RPMI7951 (cell line): ENCODE measurements around the gene LRRC75B. TPM values are rescaled to one million over a fixed set of nuclear protein-coding genes. Genes with fewer than 3 reads are reported as not detected.
A peak's percentile ranks its signal among the peaks of the same experiment; 100 is the strongest.
"Not testable (repeated sequence)": the region's sequence is repeated elsewhere in the genome, so short reads cannot be mapped to it uniquely, and the experiment has no call there.

Source experiments
- DNase-seq: peaks from one replicate; pipeline ENCODE4 v3.0.0-alpha.2; 2012; ENCODE audit warnings: low read depth
- total RNA-seq: library from RNA; depleted of rRNA; stranded (reverse); fragments of >200 nt; shearing (Covaris generic); gene quantifications from 2 replicates; pipeline ENCODE4 v1.2.3, GENCODE V29; 2014

The LRRC75B gene
- total RNA-seq, 1 experiment from 2014 or later = 0.60 TPM

DNA sequence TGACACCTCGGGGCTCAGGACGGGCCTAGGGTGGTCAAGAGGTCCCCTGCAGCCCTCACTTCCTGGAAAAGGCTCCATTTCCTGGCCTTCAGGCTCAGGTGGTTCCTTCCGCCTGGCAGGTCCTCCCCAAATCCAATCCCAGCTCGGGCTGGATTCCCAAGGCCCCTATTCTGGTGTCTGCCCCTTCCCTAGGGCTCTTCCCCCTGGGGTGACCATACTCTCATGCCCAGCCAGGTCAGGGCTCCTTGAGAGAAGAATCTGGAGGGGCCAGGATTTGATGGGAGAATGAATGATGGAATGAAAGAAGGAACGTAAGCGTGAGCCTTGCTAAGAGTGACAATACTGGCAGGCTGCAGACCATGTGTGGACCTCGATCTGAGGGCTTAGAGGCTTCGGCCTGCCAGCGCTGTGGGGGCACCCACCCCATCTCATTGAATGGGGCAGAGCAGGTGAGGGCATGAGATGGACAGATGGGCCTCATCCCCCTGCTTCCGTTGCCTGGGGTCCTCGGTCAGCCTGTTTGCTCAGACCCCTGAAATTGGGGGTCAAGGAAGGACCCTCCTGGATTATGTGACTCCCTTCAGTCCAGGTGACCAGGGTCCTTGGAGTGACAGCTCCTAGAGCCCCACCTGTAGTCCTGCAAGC, 9.4 kb upstream of the LRRC75B start:
- not testable (repeated sequence) for DNase-seq

DNA sequence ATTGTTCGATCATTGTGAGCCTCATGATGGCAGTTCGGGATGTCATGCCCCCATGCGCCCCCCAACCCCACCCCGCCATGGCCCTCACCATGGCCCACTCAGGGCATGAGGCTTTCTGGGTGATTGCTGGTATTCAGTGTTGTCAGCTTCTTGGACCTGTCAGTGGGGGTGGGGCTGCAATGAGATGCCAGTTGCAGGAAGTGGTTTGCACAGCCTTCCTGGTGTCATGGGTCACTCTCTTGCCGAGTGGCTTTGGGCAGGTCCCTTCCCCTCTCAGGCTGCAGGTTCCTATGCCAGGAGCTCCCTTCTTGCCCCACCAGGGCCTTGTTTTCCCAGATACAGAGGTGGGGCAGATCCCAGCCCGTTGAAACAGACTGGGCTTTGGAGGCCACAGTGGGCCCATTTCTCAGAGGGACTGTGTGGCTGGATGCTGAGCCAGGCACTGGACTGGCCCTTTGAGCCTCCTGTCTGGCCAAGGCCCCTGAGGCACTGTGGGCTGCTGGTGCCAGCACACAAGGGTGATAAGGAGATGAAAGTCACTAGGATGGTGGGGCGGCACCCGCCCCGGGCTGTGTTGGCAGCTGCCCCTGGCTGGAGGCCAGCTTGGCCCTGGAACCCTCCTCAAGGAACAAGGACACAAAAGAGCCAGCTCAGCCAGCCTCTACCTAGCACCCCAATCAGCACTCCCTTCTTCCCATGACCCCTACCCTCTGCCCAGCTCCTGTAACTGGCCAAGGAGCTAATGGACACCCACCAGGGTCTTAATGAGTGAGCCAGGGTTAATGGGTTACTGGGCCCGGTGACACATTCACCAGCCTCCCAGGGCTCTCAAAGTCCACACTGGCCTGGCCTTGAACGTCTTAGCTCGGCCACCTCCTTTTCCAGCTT, 8.6 kb upstream of the LRRC75B start:
- DNase-seq = no peak

DNA sequence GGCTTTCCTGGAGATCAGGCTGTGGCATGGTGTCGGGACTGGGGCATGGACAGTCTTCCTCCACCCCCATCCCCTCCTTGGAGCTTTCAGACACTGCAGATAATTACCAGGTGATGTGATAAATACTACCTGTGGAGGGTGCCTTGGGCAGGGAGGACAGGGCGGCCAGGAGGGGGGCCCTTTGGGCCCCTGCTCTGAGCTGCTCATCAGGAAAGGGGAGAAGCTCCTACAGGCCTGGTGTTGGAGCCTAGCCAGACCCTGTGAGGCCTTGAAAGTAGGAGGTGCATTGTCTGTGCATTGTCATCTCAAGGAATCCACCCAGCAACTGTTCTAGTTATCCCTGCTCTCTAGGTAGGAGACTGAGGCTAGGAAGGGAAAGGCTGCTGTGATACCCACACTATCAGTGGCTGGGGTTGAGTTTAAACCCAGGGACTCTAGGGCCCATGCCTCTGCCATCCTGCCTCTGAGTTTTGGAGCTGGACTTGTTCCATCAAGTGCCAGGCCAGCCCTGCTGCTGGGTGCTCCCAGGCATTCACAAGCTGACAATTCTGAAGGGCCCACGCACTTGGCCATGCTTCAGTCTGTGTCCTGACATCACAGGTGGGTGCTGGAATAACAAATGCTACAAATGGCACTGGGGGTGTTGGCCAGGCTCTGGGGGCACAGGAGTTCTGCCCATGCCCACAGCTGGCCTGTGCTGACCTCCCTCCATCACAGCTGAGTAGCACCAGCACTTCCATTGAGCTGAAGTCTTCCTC, 7.3 kb upstream of the LRRC75B start:
- DNase-seq = not testable (repeated sequence)

DNA sequence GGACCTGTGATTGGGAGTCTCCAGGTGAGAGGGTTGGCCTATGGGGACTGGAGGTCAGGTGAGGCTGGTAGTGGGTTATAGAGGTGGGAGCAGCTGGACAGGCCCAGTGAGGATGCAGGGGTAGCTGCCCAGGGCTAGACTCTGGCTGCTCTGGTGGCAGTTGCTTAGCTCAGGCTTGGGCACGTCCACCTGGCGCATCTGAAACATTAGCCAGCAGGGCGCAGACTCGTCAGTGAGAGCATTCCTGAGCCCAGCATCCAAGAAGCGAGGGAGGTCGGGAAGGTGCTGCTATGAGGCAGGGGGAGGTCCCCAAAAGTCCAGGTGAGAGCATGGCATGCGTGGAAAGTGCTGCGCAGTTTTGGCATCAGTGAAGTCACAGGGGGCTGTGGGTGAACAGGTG, 6.6 kb upstream of the LRRC75B start:
- no peak for DNase-seq

DNA sequence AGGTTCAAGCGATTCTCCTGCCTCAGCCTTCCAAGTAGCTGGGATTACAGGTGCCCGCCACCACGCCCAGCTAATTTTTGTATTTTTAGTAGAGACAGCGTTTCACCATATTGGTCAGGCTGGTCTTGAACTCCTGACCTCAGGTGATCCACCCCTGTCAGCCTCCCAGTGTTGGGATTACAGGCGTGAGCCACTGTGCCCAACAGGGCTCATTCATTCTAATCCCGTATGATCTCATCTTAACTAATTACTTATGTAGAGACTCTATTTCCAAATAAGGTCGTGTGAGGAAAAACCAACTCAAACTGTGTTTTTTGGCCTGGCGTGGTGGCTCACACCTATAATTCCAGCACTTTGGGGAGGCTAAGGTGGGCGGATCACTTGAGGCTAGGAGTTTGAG, 4.2 kb upstream of the LRRC75B start:
- not testable (repeated sequence) for DNase-seq

DNA sequence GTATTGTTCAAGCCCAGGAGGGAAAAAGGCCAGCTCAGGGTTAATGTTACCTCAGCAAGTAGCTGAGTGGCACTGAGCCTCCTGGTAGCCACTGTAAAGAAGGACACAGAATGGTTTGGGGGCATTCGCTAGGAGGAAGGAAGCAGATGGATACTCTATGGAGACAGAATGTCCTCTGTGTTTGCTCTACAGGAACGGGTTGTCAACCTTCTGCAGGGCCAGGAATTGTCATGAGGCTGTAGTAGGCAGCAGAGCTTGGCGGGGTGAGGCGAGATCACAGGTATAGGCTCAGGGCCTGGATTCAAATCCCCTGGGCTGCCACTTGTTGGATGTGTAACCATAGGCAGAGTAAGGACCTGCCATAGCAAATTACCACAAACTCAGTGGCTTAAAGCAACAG, 3.0 kb upstream of the LRRC75B start:
- DNase-seq = no peak

DNA sequence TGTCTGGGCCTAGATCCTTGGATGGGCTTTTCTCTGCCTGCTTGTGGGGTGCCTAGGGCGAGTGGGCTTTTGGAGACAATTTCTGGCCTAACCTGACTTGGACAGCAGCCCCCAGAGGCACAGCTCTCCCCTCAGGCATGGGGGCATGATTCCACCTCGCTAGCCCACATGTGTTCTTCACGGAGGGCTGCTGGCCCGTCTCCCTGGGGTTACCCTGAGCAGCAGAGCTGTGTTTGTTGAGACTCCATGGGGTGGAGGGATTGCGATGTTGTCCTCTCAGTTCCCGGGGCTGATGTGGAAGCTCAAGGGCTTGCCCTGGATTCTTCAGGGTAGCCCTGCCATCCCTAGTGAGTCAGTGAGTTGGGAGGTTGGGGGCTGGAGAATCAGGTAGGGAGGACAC, 2.4 kb upstream of the LRRC75B start:
- no peak for DNase-seq

DNA sequence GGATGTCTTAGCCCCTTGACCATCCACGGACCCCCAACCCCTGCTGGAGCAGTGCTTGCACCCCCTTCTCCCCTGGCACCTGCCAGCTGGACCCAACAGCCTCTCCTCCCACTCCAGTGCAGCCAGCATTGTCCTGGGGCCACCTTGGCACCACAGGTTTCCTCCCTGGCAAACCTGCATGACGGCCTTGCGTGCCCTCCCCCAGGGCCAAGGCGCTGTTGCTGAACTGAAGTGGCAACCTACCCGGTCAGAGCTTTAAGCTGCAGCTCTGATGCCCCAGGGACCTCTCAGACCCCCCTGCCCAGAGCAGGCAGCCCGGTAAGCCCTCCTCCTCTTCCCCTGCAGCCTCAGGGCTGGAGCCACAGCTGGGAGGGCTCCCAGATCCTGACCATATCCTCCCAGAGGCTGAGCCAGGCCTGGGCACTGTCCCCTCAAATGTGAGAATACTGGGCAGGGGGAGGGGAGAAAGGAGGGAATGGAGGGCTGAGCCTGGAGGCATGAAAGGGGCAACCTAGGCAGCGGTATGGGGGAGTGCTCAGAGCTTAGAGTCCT, 1.8 kb upstream of the LRRC75B start:
- DNase-seq = no peak

DNA sequence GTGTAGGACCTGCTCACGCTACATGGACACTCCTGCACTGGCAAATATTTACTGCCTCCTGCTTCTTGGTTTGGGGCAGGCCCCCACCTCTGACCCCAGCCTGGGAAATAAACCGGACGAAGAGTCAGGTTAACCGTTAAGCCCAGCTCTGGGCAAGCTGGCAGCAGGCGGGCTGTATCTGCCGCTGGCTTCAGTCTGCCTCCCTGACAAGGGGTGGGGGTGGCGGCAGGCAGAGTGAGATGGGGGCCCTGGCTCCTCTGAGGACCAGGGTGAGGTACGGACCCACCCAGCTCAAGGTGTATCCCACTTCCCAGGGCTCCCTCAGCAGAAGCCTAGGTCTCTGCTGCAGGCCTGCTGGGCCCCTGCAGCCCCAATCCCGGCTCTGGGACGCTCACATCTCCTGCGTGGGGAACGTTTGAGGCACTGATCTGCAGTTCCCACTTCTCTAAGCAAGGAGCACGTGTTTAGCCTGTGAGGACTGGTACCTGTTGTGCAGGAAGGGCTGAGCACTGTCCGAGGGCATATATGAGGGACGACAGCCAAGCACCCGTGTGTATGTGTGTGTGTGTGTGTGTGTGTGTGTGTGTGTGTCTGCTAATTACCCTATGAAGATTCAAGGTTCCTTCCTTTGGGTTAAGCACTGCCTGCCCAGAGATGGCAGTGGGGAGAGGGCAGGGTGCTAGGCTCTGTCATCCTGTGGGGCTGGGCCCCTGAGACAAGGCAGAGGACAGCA, 1.1 kb upstream of the LRRC75B start:
- no peak for DNase-seq

DNA sequence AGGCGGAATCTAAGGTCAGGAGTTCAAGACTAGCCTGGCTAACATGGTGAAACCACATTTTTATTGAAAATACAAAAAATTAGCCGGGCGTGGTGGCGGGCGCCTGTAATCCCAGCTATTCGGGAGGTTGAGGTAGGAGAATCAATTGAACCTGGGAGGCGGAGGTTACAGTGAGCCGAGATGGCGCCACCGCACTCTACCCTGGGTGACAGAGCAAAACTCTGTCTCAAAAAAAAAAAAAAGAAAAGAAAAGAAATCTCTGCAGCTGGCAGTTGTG, 624 bp upstream of the LRRC75B start:
- not testable (repeated sequence) for DNase-seq

DNA sequence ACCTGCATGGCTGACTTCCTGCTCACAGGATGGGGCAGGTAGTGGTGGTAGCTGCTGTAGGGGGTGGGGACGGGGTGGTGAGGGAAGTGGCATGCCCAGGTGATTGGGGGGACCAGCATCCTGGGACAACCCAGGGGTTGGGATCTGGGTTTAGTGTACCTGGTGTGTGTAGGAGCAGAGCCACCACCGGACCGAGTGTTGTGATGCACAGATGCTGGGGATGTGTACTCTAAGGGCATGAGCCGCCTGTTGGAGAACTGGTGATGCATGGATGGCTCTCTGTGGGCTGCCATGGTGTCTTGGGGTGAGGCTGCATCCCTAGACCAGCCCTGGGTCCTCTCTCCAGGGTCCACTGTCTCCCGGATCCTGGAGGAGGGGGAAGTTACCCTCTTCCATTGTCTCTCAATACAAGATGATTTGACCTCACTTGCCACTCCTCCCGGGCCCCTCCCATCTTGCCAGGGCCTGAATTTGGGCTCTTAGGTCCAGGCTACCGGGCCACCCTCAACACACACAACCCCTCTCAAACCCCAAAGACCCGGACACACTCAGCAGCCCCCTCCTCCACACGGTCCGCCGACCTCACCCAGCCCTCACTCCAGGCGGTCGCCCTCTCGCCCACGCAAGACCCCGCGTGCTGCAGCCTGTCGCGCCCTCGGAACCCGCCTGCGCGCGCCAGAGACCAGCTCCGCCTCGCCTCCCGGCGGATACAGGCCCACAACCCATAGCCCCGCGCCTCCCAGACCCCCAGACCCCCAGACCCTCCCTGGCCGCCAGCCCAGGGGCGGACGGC, 619 bp downstream of the LRRC75B start:
- DNase-seq = no peak

DNA sequence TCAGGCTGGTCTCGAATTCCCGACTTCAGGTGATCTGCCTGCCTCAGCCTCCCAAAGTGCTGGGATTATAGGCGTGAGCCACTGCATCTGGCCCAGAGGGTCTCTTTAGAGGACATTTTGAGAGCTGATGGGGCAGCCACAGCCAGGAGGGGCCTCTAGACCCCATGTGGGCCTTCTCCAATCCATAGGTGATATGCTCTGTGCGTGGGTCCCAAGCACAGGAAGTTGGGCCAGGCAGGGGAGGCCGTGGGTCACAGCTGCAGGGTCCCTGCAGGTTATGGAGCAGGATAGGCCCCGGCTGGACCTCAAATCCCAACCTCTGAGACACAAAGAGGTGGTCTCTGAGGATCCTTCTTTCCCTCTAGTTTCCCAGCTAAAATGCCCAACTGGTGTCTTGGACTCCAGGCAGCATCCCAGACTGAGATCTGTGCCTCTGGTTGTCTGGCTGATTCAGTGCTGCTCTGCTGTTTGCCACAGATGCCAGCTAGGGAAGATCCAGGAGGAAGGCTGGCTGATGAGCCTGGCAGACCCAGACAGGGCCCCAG, 1.5 kb downstream of the LRRC75B start:
- no peak for DNase-seq

DNA sequence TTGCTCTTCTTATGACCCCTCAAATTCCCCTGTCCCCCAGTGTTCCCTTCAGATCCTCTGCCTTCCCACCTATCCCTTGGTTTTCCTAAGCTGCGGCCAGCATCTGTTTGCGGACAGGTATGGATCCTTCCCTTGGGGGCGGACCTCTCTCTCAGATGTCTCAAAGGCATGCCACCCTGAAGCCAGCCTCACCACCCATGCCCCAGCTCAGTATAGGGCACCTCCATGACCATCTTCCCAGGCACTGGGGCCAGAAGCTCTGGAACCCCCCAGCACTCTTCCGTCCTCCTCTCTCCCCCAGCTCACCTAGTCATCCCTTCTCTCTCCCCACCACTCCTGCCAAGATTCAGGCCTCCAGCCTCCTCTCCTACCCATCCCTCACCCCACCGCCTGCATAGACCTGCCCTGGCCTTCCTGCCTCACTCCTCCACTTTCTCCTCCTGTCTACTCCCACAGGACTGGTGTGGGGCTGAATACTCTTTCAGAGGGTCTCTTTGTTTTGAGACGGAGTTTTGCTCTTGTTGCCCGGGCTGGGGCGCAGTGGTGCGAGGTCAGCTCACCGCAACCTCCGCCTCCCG, 2.2 kb downstream of the LRRC75B start:
- no peak for DNase-seq

DNA sequence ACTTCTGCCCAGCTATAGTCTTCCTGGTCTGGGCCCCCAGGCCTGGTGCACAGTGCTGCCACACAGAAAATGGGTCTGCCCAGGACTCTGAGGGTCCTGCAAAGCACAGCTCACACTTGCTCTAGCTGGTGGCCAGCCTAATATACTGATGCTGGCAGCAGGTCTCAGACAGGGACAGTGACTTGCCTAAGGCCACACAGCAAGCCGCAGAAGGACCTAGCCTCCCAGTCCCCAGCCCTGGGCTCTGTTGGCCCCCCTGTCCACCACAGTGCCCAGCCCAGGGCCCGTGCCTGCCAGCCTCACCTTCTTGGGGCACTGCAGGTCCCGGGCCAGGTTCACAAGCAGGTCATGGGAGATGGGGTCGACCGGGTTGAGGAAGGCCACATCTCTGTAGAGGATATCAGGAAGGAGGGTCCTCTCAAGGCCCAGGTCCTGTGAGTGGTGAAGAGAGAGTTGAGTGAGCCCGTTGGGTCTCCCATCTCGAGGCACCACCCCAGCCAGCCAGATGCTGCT, 3.3 kb downstream of the LRRC75B start:
- DNase-seq = no peak

DNA sequence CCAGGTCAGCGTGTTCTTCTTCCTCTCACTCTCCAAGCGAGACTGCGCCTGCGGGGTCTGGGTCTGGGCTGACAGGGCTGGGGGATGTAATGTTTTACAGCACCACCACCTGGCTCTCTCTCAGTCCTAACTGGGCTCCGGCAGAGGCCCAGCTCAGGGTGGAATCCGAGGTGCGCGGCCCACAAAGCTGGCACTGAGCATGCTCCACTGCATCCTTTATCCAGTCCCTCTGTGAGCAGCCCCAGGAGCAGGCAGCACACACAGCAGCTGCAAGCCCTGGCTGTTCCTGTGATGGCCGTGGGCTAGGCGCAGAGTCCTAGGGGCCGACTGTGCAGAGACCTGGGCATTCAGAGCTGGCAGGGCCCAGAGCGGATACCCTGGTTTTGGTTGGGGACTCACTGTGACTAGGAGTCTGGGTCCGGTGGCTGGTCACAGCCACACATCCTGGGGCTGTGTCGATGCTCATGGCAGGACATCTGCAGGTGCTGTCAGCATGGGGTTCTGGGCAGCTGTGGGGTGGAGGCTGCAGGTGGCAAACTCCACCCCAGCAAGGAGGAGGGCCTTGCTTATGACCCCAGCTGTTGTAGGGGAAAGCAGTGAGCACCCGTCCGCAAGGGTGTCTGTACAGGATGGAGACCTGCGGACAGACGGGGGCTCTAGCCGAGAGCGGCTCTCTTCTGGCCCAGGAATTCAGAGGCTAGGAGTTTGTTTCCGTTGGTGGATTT, 4.0 kb downstream of the LRRC75B start:
- no peak for DNase-seq

DNA sequence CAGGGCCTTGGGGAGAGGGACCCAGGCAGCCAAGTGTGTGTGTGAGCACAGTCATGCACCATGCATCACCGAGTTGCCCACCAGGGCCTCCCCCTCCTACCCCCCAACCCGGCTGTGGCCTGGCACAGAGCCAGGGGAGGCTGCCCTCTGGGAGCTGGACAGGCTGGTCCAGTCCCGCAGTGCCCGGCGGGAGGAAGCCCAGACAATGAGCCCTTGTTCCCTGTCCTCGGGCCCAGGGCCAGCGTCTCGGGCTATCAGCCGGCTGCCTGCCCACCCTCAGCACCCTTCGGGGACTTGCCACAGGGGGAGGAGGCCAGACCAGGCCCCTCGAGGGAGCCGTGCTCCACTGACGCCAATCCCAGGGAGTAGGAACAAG, 4.5 kb downstream of the LRRC75B start:
- DNase-seq = peak; percentile 29

DNA sequence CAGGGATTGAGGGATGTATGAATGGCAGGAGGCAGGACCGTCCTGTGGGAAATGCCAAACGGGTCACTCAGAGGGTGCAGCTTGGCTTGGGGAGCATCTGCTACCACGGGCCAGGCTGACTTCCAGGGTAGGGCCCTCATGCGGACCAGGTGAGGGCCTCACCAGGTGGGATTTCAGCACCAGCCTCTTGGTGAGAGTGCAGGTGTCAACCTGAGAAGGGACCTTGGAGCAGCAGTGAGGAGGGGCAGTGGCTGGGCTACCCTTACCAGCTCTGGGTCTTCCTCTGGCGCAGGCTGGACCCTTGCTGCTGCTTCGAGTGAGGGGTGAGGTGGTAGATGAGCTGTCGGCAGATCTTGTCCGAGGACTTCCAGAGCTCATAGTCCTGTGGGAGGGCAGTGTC, 4.9 kb downstream of the LRRC75B start:
- no peak for DNase-seq

DNA sequence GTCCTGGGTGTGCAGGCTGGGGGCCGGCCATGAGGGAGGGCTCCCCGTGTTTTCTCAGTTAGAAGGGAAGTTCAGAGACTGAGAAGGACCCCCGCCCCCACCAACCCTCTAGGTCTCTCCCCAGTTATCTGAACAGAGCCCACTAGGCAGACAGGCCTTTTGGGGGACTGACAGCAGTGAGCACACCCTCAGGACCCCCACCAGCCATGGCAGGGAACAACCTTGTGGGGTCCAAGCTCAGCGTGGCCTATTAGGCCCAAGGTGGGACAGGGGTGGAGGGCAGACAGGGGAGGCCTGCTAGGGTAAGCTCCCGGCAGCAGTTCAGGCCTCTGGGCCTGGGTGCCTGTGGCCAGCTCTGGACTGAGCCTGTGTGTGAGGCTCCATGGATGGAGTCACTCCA, 5.6 kb downstream of the LRRC75B start:
- DNase-seq = no peak

DNA sequence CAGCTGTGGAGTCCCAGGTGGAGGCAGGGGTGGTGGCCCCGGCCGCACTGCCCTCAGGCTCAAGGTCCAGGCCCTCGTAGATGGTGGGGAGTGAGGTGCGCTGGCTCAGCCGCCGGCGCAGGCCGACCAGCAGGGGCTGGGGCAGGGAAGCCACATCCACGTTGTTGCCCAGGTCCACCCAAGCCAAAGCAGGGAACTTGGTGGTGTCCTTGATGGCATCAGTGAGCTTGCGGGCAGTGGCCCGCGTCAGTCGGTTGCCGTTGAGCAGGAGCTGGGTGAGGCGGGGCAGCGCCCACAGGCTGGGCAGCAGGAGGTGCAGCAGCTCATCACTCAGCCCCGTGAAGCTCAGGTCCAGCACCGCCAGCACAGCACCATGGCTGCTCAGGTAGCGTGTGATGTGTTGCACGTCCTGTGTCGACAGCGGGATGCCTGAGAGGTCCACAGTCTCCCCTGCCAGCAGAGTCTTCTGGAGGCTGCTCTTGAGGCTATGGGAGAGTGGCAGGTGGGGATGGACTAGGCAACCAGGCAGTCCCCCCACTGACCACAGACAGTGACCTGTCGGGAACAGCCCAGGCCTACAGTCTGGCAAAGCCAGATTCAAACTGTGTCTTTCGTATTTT, 6.8 kb downstream of the LRRC75B start:
- no peak for DNase-seq
